ENCODE measurements around the gene IER5. TPM values are rescaled to one million over a fixed set of nuclear protein-coding genes. Genes with fewer than 3 reads are reported as not detected.

Gene IER5
- total and polyA plus RNA-seq, 2 of the 13 experiments (the other 11 are each of a cell fraction or from before 2014, with no cell fraction given) = 2.5 to 3.5 TPM

DNA sequence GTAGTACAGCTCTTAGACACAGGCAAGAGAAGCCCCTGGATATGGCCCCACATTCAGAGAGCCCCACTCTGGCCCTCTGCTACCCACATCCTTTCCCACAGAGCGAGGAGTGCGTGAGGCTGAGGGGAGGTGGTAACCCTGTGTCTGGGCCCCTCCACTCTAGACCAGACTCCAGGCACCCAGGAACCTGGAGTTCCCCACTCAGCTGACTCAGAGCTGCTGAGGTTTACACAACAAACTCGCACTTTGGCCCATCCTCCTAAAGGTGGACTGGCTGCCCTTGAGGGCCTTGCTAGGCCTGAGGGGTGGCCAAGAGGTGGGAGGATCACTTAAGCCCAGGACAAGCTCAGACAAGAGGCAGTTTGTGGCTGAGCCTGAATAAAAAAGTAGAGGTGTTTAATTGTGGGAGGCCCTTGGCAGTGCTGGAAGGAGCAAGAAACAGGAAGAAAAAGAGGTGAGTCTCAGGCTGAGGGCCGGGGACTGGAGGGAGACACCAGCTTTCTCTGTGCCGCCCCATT is 44.0 kb upstream of the IER5 start (continued):
- TF ChIP-seq, protein P1, sequence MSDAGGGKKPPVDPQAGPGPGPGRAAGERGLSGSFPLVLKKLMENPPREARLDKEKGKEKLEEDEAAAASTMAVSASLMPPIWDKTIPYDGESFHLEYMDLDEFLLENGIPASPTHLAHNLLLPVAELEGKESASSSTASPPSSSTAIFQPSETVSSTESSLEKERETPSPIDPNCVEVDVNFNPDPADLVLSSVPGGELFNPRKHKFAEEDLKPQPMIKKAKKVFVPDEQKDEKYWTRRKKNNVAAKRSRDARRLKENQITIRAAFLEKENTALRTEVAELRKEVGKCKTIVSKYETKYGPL (CRISPR knock-in tag; IDR thresholded peaks at IDR 0.05) = peak; percentile 58; the same call in 1 of the 2 replicates
- TF ChIP-seq FOXJ3 (CRISPR knock-in tag; IDR thresholded peaks at IDR 0.05; ENCODE audit: borderline replicate concordance) = no peak
- TF ChIP-seq, protein P2, sequence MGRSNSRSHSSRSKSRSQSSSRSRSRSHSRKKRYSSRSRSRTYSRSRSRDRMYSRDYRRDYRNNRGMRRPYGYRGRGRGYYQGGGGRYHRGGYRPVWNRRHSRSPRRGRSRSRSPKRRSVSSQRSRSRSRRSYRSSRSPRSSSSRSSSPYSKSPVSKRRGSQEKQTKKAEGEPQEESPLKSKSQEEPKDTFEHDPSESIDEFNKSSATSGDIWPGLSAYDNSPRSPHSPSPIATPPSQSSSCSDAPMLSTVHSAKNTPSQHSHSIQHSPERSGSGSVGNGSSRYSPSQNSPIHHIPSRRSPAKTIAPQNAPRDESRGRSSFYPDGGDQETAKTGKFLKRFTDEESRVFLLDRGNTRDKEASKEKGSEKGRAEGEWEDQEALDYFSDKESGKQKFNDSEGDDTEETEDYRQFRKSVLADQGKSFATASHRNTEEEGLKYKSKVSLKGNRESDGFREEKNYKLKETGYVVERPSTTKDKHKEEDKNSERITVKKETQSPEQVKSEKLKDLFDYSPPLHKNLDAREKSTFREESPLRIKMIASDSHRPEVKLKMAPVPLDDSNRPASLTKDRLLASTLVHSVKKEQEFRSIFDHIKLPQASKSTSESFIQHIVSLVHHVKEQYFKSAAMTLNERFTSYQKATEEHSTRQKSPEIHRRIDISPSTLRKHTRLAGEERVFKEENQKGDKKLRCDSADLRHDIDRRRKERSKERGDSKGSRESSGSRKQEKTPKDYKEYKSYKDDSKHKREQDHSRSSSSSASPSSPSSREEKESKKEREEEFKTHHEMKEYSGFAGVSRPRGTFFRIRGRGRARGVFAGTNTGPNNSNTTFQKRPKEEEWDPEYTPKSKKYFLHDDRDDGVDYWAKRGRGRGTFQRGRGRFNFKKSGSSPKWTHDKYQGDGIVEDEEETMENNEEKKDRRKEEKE (IDR thresholded peaks at IDR 0.05) = no peak
- TF ChIP-seq, protein P3, sequence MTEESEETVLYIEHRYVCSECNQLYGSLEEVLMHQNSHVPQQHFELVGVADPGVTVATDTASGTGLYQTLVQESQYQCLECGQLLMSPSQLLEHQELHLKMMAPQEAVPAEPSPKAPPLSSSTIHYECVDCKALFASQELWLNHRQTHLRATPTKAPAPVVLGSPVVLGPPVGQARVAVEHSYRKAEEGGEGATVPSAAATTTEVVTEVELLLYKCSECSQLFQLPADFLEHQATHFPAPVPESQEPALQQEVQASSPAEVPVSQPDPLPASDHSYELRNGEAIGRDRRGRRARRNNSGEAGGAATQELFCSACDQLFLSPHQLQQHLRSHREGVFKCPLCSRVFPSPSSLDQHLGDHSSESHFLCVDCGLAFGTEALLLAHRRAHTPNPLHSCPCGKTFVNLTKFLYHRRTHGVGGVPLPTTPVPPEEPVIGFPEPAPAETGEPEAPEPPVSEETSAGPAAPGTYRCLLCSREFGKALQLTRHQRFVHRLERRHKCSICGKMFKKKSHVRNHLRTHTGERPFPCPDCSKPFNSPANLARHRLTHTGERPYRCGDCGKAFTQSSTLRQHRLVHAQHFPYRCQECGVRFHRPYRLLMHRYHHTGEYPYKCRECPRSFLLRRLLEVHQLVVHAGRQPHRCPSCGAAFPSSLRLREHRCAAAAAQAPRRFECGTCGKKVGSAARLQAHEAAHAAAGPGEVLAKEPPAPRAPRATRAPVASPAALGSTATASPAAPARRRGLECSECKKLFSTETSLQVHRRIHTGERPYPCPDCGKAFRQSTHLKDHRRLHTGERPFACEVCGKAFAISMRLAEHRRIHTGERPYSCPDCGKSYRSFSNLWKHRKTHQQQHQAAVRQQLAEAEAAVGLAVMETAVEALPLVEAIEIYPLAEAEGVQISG (CRISPR knock-in tag; IDR thresholded peaks at IDR 0.05) = peak; percentile 55; the same call in 1 of the 2 replicates
- no peak for TF ChIP-seq NCOA5 (CRISPR knock-in tag; IDR thresholded peaks at IDR 0.05)
- peak; percentile 80; the same call in 1 of the 2 replicates for TF ChIP-seq ZBTB7B (CRISPR knock-in tag; IDR thresholded peaks at IDR 0.05)
- no peak for TF ChIP-seq ZNF841 (CRISPR knock-in tag; IDR thresholded peaks at IDR 0.05; ENCODE audit: borderline replicate concordance)
- no peak for TF ChIP-seq NKX3-1 (CRISPR knock-in tag; IDR thresholded peaks at IDR 0.05)
- TF ChIP-seq, protein P4, sequence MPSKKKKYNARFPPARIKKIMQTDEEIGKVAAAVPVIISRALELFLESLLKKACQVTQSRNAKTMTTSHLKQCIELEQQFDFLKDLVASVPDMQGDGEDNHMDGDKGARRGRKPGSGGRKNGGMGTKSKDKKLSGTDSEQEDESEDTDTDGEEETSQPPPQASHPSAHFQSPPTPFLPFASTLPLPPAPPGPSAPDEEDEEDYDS (CRISPR knock-in tag; IDR thresholded peaks at IDR 0.05) = no peak
- 0 out of 2 replicates have a peak, but pooled peaks have one; percentile 39 for TF ChIP-seq IRF2 (CRISPR knock-in tag; IDR thresholded peaks at IDR 0.05)
- TF ChIP-seq ZNF337 (CRISPR knock-in tag; IDR thresholded peaks at IDR 0.05; ENCODE audit: borderline replicate concordance, low read depth) = peak; percentile 54; the same call in 1 of the 2 replicates
- TF ChIP-seq BORCS8-MEF2B (CRISPR knock-in tag; IDR thresholded peaks at IDR 0.05) = peak; percentile 68; the same call in 1 of the 2 replicates
- no peak for TF ChIP-seq RARG (CRISPR knock-in tag; IDR thresholded peaks at IDR 0.05; ENCODE audit: low read depth)
- peak; percentile 53 for TF ChIP-seq PHF8 (CRISPR knock-in tag; IDR thresholded peaks at IDR 0.05)
- TF ChIP-seq CCAR2 (optimal IDR thresholded peaks at IDR 0.05; ENCODE audit: low read depth, low read length) = no peak
- TF ChIP-seq ZNF629 (CRISPR knock-in tag; conservative IDR thresholded peaks at IDR 0.05) = no peak
- no peak for TF ChIP-seq ZNF75D (CRISPR knock-in tag; IDR thresholded peaks at IDR 0.05; ENCODE audit: borderline replicate concordance)
- TF ChIP-seq FOXK1 (CRISPR knock-in tag; IDR thresholded peaks at IDR 0.05; ENCODE audit: borderline replicate concordance, low read depth) = peak; percentile 42; the same call in 1 of the 2 replicates
- TF ChIP-seq, protein P5, sequence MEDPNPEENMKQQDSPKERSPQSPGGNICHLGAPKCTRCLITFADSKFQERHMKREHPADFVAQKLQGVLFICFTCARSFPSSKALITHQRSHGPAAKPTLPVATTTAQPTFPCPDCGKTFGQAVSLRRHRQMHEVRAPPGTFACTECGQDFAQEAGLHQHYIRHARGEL (CRISPR knock-in tag; IDR thresholded peaks at IDR 0.05) = no peak
- TF ChIP-seq ZNF331 (CRISPR knock-in tag; IDR thresholded peaks at IDR 0.05) = peak; percentile 71; the same call in 1 of the 2 replicates
- no peak for TF ChIP-seq ZNF33B (CRISPR knock-in tag; IDR thresholded peaks at IDR 0.05)
- TF ChIP-seq FOXO1 (CRISPR knock-in tag; IDR thresholded peaks at IDR 0.05) = peak; percentile 81
- TF ChIP-seq, protein P6, sequence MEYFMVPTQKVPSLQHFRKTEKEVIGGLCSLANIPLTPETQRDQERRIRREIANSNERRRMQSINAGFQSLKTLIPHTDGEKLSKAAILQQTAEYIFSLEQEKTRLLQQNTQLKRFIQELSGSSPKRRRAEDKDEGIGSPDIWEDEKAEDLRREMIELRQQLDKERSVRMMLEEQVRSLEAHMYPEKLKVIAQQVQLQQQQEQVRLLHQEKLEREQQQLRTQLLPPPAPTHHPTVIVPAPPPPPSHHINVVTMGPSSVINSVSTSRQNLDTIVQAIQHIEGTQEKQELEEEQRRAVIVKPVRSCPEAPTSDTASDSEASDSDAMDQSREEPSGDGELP (IDR thresholded peaks at IDR 0.05; ENCODE audit: borderline replicate concordance, low read depth) = peak; percentile 95
